ENCODE results near the gene ECHDC3.

Gene ECHDC3

DNA sequence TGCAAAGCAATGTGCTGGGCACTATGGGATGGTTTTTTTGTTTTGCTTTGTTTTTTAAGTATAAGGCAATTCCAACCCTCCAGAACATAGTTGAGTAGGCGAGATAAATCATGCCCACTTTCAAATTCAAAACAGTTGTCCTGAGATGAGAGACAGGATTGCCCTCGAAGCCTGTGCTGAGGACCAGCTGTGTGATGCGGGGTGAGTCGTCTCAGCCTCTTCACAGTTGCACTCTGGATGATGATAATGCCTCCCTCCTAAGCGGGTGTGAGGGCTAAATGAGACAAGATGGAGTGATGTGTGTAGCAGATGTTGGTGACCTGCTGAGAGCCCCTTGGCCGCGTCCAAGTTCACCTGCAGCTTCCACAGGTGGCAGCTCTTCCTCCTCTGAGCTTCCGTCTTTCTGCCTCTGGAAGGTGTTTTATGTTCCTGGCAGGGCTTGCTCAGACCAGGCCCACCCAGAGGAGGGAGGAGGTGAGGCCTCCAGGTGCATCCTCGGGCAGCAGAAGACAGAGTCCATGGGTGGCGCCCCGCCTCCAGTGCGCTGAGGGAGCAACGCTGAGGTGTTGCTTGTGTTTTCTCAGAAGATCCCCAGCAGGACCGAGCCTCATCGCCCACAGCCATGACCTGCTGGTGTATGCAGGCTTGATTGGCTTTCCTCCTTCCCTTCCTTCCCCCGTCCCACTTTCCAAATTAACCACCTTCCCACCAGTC lies 30.6 kb downstream of the ECHDC3 start:
- in situ Hi-C loops (cut with MboI; ENCODE audit: low sequenced_read_pairs), result no loop called here

DNA sequence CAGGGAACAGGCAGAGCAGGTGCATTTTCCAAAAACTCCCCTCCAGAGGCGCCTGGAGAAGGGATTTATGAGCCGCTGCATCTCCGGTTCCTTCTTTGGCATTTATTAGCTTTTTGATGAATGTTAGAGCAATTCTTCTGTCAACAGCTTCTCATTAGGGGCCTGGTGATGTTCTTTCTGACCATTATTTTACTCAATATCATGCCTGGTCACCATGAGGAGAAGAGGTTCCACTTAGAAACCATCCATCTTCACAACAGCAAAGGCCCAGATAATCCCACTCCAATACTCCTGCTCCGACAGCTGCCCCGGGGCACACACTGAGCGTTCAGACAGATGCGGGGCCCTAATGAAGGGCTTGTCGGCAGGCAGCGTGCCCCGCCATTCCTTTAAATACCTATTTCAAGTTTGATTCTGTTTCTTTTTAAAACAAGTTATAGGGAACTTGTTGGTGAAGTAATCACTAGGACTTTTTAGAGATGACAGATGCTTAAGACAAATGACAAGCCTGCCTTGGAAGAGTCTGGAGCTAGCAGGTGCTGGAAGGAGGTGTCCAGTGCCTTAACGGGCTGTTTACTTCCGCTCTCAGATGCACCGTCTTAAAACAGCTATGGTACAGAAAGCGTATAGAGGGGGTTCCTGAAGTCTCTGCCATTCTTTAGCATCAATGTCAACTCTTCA lies 31.7 kb downstream of the ECHDC3 start:
- in situ Hi-C loops (cut with MboI; ENCODE audit: low sequenced_read_pairs), result no loop called here

DNA sequence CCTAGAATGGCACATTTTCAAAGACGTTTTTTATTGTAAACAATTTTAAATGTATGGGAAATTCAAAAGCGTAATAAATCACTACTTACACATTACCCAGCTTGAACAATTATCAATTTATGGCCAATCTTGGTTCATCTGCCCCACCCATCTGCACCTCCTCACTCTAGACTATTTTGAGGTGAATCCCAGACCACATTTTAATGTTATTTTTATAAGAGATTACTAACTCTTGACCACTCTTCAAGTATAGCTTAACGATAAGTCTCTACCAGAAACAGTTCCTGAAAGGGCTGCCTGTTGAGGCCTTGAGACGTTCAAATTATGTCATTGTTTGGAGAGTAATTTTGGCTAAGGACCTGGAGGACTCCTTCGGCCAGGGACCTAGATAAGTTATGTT lies 33.2 kb downstream of the ECHDC3 start:
- in situ Hi-C loops (cut with MboI; ENCODE audit: low sequenced_read_pairs), result no loop called here

DNA sequence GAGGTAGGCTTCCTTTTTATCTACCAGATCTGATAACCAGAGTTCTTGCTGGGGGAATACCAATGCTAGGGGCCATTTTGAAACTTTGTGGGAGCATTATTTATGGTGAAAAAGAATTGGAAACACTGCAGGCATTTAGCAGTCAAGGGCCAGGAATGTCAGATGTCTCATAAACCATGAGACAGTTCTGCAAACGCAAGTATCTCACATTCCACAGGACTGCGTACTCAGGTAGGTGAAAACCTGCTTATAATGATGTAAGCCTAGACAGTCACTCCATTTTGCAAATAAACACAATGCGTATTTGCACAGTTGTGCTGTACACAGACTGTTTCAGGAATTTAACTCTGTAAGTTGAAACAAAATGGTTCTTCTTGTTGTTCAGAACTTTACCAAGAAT lies 33.9 kb downstream of the ECHDC3 start:
- in situ Hi-C loops (cut with MboI; ENCODE audit: low sequenced_read_pairs), result no loop called here

DNA sequence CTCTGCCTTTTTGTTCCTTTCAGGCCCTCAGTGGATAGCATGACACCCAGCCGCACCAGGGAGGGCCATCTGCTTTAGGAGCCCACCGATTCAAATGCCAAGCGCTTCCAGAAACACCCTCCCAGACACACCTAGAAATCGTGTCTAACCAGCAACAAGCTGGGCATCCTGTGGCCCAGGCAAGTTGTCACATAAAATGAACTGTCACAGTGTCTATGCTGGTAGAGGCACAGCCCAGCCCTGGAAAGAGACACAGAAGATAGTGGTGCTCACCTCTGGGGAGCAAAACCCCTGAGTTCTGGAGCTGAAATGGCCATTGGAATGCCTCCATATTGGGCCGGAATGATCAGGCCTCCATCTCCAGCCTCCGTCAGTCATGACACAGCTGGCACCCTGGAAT lies 38.9 kb downstream of the ECHDC3 start:
- in situ Hi-C loops (cut with MboI; ENCODE audit: low sequenced_read_pairs), result loop anchor here (10.0 kb wide), 1 partner anchor 204 kb away; no protein-coding TSS in a partner anchor

DNA sequence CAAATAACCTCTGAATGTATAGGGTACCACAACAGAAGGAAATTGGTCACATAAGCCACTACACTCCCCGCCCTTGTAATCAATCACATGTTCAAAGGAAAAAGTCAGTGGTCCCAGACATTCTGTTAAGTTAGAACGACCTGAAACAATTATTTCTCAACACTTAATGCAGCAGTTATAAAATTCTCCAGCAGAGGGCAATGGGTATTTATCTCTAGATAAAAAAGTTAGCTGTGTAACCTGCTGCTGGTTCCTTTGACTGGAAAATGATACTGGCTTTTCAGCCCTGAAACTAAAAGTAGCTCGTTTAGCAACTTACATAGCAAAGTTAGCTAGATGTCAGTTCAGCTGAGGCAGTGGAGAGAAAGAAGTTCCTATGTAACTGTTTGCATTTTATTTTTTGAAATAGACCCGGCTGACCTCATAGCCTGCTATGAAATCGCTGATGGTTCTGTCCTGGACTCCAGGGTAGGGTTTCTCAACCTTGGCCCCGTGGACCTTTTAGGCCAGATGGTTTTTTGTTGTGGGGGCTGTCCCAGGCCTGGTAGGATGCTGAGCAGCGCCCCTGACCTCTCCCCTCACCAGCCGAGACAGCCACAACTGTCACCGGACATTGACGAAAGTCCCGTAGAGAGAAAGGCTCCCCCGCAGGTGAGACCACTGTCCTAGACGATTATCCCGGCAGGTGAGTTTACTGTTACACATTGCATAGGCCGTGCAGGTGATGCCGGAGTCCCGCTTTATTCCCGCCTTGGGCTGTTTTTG lies 40.8 kb downstream of the ECHDC3 start:
- in situ Hi-C loops (cut with MboI; ENCODE audit: low sequenced_read_pairs), result loop anchor here (10.0 kb wide), 1 partner anchor 202 kb away; no protein-coding TSS in a partner anchor

DNA sequence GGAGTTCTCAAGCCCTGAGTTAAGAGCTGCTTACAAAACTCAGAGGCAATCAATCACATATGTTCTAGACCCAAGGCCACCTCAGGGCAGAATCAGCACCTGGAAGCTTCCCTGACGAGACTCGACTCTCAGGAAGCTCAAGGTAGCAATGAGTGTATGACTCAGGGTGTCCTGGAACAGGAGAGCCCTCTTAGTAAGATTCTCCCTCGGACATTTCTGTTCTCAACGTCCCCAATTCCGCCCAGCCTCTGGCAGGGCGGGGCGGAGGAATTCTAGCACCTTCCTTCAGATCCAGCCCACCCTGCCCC lies 41.3 kb downstream of the ECHDC3 start:
- in situ Hi-C loops (cut with MboI; ENCODE audit: low sequenced_read_pairs), result loop anchor here (10.0 kb wide), 1 partner anchor 201 kb away; no protein-coding TSS in a partner anchor

DNA sequence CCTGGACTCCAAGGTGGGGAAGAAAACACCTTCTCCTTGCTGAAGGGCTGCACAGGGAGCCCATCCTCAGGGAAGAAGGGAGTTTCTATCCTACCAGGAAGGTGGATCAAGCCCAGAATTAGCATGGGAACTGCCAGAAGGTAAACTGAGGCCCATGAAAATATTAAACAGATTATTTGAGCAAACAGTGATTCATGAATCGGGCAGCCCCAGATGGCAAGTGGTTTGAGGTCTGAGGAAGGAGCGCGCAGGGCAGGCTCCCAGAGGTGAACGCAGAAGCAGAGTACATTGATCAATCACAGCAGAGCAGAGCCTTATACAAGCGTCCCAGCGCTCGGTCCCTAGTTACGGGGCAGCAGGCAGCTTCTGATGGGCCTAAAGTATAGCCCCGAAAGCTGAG lies 45.2 kb downstream of the ECHDC3 start:
- in situ Hi-C loops (cut with MboI; ENCODE audit: low sequenced_read_pairs), result loop anchor here (10.0 kb wide), 1 partner anchor 197 kb away; no protein-coding TSS in a partner anchor

DNA sequence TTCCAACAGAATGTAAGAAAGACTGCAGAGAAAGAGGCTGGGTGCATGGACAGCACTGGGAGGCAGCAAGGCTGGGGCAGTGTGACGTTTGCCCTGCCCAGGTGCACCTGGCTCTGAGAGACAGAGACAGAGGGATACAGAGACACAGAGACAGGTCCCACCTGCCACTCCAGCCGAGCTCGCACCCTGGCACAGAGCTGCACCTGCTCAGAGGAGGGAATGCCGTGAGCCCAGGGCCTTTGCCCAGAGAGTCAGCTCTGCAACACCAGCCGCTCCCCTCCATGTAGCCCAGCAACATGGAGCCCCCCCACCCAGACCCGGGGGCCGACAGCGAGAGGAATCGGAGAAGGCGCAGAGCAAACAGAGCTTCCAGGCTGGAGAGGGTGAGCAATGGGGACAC lies 45.7 kb downstream of the ECHDC3 start:
- in situ Hi-C loops (cut with MboI; ENCODE audit: low sequenced_read_pairs), result loop anchor here (10.0 kb wide), 1 partner anchor 197 kb away; no protein-coding TSS in a partner anchor

DNA sequence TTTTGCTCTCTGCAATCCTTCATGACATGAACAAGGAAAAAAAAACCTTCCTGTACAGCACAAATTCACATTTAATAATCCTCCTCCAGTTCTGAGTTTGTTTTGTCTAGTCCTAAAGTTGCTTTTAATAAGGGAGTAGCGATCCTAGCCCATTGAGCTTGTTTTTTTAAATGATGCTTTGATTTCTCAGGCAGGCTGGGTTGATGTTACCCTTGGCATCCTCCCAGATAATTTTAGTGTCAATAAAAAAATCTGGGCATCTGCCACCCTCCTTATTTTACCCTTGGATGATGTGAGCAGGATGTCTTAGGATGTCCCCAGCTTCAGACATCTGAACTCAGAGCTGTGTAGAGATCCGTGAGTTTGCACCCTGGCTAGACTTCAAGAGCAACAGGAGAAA lies 47.1 kb downstream of the ECHDC3 start:
- in situ Hi-C loops (cut with MboI; ENCODE audit: low sequenced_read_pairs), result loop anchor here (10.0 kb wide), 1 partner anchor 195 kb away; no protein-coding TSS in a partner anchor

DNA sequence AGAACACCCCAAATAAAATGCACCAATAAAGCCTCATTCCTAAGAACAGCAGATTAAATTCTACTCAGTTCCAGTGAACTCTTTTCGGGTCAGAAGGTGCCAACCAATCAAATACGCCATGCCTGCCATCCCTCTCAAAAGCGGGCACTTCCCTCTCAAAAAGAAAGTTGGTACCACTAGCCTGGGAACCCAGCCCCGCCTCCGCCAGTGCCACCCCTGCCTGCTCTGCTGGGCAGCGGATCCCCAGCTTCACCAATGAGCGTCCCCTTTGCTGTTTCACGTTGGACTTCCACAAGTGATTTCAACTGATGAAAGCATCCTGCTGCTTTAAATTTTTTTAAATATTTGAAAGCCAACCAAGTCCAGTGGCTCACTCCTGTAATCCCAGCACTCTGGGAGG lies 47.8 kb downstream of the ECHDC3 start:
- in situ Hi-C loops (cut with MboI; ENCODE audit: low sequenced_read_pairs), result loop anchor here (10.0 kb wide), 1 partner anchor 195 kb away; no protein-coding TSS in a partner anchor

DNA sequence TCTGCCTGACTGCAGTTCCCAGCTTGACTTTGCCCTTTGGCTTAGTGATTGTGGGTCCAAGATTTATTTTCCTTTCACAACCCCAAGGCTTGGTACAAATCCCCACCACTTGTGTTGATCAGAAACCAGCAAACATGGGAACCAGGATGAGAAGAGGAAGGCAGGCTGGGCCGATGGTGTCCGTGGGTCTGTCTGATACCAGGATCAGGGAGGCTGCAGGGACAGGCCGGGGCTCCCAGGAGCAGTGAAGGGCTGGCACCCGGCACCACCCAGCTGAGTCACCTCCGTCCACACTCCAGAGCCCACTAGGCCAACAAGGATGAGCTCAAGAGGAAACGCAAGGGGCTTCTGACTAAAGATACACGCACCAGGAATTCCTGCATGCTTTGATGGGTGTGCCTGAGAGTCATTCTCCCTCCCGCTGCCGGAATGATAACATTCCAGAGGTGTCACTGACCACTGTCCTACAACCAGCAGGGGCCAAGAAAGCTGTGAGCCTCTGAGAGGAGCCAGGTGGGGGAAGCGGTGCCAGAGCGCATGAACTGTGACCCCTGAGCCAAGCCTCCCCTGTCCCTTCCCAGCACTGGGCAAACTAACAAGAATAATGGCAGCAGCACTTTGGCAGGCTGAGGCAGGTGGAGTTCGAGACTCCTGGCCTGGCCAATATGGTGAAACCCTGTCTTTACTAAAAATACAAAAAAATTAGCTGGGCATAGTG lies 51.7 kb downstream of the ECHDC3 start:
- in situ Hi-C loops (cut with MboI; ENCODE audit: low sequenced_read_pairs), result no loop called here

DNA sequence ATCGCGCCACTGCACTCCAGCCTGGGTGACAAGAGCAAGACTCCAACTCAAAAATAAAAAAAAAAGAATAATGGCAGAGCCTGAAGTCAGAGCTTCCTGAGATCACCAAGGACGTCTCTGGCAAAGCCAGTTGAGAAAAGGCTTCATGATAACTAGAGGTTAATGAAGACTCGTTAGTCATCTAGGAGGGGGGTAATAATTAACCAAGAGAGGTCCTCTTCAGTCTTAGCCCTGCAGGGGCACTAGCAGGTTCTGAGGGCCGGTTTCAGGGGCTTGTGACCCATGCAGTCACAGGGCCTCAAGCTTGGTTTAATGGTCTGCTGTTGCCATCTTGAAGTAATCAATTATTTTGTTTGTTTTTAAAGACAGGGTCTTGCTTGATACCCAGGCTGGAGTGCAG lies 52.4 kb downstream of the ECHDC3 start:
- in situ Hi-C loops (cut with MboI; ENCODE audit: low sequenced_read_pairs), result no loop called here

DNA sequence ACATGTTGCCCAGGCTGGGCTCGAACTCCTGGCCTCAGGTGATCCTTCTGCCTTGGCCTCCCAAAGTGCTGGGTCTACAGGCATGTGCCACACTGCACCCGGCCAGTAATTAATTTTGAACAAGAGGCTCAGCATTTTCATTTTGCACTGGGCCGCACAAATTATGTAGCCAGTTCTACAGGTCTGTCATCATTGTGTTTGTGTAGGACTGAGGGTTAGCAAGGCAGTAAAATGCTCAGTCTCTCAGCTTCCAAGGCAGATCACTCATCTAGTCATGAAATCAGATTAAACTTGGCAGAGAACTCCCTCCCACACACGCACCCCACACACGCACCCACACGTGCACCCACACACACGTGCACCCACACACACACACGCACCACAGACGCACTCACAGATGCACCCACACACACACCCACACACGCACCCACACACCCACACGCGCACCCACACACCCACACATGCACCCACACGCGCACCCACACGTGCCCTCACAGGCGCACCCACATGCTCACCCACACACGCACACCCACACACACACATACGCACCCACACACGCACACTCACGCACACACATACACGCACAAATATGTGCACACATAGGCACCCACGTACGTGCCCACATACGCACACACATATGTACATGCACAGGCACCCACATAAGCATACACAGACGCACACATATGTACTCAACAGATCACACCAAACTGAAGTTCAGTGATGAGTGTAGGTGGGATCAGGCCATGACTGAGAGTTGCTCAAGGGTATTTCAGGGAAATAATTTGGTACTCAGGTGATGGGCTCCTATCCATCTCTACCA lies 53.1 kb downstream of the ECHDC3 start:
- in situ Hi-C loops (cut with MboI; ENCODE audit: low sequenced_read_pairs), result no loop called here

DNA sequence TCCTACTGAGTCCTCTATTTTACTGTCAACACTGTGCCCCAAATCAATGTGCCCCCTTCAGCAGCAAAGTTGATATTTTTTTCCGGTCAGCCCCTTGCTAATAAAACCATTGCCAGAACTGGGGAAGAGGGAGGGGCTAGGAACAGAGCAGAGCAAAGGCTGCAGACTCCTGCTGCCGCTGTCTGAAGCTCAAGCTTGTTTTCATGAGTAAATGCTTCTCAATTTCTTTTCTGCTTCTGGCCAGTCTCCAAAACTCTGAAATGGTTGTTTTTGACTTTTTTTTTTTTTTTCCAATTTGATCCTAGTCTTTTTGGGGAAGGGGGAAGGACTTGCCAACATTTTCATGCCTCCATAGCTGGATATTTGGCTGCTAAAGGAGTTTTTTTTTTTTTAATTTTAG lies 54.3 kb downstream of the ECHDC3 start:
- in situ Hi-C loops (cut with MboI; ENCODE audit: low sequenced_read_pairs), result no loop called here

DNA sequence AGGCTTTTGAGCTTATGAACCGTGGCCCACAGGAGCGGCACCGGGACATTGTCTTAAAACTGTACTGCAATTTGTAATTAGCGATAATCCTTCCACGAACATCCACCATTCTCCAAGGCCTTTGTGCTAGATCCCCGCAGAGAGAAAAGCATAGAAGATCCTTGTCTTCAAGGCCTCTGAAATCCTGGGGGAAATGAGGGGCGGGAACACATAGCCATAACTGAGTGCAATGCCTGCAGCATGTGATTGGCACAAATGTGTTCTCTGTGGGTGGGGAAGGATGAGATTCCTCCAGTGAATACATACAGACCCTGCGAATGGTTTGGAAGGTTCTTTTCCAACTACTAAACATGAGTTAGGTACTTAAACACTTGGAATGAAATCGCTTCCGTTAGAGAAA lies 55.1 kb downstream of the ECHDC3 start:
- in situ Hi-C loops (cut with MboI; ENCODE audit: low sequenced_read_pairs), result no loop called here

DNA sequence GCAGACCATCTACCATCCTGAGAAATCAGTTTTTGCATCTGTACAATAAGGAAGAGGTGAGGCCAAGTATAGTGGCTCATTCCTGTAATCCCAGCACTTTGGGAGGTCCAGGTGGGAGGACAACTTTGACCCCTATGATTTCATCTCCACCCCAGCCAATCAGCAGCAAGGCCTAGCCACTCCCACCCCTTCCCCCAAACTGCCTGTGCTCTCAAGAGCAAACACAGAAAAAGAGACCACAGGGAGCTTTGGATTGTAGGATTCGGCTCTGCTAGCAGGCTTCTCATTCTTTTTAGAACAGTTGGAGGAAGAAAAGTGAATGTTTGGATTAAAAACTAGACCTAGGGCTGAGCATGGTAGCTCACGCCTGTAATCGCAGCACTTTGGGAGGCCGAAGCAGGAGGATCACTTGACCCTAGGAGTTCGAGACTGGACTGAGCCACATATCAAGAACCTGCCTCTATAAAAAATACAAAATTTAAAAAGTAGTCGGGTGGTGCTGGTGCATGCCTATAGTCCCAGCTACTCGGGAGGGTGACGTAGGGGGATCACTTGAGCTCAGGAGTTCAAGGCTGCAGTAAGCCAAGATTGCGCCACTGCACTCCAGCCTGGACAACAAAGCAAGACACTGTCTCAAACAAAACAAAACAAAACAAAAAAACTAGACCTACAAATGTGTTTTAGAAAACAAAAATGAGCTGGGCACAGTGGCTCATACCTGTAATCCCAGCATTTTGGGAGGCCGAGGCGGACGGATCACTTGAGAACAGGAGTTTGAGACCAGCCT lies 55.9 kb downstream of the ECHDC3 start:
- in situ Hi-C loops (cut with MboI; ENCODE audit: low sequenced_read_pairs), result no loop called here

DNA sequence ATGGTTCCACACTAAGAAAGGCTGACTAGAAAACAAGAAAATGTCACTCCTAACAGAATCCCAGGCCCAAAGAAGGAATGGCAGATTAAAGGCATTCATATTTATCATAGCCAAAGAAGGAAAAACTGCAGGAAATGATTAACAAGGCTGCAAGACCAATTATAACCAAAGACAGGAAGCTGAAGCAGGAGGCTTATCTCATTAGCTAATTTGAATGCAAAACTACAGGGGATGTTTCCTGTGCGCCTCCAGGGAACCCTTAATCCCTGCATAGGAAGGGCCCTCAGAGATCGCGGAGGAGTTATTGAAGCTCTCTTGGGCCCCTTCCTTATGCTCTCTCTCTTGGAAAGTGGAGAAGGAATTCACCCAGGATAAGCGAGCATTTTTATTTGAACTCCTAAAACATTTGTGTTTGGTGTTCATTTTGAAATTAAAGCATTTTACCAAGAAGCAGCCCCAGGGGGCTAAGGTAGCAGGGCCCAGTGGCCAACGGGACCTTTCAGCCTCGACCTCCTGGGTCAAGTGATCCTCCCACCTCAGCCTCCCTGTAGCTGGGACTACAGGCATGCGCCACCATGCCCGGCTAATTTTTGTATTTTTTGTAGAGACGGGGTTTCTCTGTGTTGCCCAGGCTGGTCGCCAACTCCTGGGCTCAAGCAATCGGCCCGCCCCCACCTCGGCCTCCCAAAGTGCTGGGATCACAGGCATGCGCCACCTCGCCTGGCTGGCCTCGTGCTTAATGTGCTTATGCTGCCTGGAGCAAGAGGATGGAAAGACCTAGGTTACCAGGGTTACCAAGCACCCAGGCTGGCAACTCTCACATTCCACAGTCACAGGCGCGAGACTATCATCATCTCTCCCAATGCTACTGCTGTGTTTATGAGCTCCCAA lies 56.9 kb downstream of the ECHDC3 start:
- in situ Hi-C loops (cut with MboI; ENCODE audit: low sequenced_read_pairs), result no loop called here

DNA sequence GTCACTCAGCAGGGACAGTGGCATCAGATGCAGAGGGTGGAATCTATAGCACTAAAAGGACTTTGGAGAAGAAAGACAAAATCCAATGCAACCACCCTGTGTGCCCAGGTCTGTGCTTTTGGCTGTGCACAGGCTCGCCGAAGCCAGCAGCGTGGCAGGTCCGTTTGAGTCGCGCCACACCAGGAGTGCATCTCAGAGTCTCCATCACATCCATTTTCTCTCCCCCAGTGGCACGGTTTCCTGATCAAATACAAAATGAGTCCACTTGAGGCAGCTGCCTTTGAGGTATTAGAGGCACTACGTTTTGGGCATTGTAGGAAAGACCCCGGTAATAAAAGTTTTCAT lies 57.5 kb downstream of the ECHDC3 start:
- in situ Hi-C loops (cut with MboI; ENCODE audit: low sequenced_read_pairs), result no loop called here

Measured in HL-60/S4 (cell line).